HG02798 (cell line): ENCODE results near the gene KRT7.
"Not testable (repeated sequence)": the region's sequence is repeated elsewhere in the genome, so short reads cannot be mapped to it uniquely, and the experiment has no call there.

Experiments
- ATAC-seq: cut with Tn5 transposase; IDR thresholded peaks from one replicate; pipeline ENCODE4 v1.9.1; 2021; ENCODE audit warnings: mild to moderate bottlenecking; ENCODE audit not compliant: unreplicated experiment, poor library complexity

The KRT7 gene

GRCh38 chr12:52241205-52241842 is 8.3 kb downstream of the KRT7 start:
- ATAC-seq: no peak

DNA sequence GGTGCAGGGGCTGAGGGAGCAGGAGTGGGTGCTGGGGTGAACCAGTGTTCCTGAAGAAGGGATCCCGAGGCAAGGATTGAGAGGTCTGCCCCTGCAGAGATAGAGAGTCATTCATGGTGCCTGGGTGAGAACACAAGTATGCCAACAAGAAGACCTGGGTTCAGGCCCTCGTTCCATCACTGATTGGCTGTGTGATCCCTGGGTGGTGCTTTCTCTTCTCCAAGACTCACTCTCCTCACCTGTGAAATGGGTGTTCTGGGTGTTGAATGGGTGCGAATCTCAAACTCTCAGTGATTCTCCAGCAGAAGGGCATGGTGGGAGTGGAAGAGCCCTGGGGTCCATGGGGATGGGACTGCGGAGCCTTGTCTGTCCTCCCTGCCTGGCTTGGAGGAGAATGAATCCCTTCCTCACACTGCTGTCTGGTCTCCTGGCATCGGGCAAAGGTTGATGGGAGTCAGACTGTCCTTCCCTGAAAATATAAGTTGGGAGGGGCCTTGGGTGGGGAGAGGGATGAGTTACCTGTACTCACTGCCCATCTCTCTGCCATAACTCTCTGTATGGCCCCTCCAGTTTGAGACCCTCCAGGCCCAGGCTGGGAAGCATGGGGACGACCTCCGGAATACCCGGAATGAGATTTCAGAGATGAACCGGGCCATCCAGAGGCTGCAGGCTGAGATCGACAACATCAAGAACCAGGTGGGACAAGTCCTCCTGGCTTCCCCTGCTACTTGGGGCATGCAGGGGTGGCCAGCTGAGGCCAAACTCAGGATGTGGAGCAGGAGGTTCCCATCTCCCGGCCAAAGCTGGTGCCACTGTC is 9.6 kb downstream of the KRT7 start:
- no peak for ATAC-seq

DNA sequence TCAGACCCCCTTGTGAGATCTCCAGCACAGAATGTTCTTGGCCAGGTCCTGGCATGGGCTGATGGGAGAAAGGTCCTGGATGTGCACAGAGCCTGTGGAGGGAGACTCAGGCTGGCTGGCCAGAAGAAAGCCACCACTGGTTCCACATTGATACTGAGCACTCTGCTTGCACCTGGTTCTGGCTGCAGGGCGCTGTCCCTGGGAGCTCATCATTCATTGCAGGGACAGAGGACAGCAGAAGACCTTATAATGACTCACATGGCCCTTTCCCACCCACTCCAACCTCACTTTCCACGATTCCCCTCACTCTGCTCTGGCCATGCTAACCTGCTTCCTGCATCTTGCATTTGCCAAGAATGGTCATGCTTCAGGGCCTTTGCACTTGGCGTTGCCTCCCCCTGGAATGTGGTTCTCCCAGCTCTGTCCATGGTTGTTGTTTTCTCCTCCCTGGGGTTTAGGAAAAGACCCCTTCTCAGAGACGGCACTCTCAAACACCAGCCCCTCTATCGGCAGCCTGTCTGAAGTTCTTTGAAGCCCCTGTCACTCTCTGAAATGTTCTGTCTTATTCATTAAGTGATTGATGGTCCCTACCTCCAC is 10.3 kb downstream of the KRT7 start:
- ATAC-seq: no peak

DNA sequence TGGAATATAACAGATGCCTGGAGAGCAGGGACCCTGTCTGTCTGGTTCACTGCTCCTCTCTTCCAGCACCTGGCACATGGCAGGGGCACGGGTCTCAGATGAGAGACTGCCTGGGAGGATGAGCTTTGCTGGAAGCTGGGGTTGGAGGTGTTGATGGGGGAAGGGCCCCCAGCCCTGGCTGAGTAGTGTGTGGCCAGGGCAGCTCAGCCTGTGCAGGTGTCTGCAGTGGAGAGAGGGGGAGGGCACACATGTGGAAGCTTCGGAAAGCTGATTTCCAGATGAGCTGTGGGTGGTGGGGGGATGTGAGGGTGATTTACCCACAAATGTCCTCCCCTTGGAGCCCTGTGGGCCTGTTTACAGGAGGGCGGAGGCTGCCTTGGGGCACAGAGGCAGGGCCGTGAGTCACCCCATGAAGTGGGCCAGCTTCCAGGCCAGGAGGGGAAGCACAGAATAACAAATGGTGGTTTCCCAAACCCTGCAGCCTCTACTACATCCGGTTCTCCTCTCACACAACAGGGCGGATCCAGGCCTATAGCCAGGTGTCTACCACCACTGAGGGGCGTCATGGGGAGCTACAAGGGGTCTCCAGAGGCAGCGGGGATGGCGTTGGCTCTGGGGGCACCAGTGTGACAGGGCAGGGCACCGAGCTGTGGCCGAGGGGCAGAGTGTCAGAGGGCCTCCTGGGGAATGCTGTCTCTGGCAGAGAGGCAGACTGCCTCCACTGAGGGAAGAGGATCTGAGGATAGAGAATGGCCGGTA is 11.0 kb downstream of the KRT7 start:
- peak; percentile 89 for ATAC-seq

DNA sequence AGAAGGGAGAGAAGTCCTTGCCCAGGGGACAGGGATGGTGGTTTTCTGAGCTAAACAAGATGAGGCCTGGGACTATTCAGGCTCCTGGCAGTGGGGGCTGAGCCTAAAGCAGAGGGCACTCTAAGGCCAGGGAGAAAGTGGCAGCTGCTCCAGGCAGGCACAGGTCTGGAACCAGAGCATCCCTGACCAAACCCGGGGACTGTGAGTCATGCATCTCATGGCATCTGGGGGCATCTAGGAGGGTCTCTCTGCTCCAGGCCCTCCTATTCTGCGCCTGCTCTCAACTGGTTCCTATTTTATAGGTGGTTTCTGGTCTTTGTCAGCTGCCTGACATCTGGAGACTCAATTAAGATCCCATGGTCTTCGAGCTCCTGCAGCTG is 11.6 kb downstream of the KRT7 start:
- ATAC-seq: no peak

DNA sequence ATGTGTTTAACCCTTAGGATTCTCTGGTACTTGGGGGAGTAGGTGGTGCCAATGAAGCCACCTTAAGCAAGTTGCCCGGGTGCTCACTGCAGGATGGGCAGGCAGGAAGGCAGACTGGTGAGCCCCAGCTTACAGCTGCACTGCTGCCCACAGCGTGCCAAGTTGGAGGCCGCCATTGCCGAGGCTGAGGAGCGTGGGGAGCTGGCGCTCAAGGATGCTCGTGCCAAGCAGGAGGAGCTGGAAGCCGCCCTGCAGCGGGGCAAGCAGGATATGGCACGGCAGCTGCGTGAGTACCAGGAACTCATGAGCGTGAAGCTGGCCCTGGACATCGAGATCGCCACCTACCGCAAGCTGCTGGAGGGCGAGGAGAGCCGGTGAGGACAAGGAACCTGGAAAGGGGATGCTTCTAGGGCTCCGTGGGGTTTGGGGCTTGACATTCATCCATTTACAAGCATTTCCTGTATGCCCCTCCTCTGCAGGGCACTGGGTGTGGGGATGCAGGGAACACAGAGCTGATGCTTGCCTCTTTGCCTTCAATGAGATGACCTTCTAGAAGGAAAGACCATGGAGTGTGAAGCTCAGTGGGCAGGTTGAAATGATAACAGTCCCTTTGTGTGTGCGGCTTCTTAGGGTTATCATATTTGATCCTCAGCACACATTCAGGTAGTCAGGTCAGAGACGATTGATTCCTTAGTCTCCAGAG is 12.4 kb downstream of the KRT7 start:
- no peak for ATAC-seq

DNA sequence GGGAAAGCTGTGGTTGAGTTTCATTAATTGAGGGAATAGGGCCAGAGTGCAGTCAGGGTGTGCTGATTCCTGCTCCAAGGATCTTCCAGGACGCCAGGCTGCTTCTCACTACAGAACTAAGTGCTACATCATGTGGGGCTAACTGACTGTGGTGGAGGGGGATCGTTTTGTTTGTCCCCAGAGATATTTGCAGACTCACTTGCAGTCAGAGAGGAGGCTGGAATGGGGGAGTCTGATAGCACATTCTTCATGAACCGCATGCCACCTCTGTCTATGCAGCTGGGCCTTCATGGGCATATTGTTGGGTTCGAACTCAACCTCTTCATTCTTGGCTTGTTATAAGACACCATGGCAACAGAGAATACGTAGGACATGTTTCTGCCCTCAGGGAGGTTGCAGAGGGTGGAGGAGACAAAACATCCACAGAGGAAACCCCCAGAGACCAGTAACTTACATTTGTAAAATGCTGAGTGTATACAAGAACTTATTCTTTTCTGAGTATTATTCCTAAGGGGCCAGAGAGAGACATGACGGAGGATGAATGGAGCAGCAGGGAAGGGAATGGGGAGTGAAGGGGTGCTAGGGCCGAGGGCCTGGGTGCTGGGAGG is 13.0 kb downstream of the KRT7 start:
- ATAC-seq: no peak

DNA sequence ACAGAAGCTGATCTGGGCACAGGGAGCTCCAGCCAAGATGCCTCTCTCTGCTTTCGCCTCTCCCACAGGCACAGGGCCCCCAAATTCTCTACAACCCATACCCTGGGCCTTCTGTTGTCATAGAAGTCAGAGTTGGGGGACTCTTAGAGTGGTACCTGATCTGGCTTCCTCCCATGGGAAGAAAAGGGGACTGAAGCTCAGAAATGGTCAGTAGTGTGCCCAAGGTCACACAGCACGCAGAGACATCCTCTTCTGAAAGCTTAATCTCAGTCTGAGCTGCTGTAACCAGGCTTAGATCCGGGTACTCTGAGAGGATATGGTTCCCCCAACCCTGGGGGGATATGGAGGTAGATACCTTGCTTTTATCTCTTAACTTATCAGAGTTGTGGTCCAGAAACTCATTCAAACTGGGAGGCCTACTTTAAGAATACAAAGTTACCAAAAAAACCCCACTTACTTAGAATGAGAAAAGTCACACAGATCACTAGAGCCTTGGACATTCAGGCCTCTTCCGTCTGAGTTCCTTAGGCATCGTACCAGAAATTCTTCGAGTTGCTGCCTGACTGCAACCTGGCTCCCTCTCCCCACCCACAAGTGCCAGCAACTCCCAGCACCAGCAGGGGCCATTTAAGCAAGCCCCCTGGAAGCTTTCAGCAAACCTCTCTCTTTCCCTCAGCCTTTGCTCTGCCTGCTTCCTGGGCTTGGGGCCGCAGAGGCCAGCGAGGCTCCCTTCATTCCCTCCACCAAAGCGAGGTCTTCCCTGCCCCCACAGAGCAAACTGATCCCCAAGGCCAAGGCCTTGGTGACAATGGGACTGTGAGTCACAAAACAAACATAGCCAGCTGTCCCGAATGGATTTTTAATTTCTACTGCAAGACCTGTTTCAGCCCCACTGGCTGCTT is 13.9 kb downstream of the KRT7 start:
- no peak for ATAC-seq

DNA sequence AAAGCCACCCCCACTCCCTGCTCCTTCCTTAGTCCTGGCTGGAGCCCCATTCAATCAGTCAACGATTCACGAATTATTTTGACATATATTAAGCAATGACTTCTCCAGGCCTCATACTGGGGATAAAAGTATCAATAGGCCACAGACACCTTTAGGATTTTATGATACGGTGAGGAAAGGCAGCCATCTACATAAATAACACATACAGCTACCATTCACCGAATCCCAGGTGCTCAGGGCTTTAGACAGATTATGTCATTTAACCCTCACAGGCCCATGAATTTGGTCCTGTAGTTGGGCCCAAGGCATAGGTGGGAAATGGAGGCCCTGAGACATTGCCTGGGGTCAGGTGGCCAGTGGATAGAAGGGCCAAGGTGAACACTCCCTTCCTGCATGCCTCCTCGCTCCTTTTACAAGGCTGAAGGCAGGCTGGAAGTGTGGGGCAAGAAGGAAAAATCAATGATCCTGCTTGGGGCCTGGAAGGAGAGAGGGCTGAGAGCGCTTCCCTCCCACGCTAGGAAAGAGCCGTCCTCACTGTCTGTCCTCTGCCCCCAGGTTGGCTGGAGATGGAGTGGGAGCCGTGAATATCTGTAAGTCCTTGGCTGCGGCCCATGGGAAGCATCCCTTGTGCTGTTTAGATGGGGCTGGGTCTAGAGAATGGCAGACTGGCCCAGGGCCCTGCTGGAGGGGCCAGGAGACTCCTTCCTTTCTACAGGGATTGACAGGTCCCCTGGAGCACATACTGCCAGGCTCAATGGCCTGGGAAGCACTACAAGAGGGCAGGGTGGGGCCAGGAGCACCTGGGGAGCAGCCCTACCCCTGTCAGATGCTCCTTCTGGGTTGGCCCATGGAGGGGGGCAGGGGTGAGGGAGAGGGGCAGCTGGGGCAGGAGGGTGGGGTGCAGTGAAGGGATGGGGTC is 14.8 kb downstream of the KRT7 start:
- no peak for ATAC-seq

GRCh38 chr12:52248541-52249461 is 15.8 kb downstream of the KRT7 start:
- ATAC-seq: no peak

DNA sequence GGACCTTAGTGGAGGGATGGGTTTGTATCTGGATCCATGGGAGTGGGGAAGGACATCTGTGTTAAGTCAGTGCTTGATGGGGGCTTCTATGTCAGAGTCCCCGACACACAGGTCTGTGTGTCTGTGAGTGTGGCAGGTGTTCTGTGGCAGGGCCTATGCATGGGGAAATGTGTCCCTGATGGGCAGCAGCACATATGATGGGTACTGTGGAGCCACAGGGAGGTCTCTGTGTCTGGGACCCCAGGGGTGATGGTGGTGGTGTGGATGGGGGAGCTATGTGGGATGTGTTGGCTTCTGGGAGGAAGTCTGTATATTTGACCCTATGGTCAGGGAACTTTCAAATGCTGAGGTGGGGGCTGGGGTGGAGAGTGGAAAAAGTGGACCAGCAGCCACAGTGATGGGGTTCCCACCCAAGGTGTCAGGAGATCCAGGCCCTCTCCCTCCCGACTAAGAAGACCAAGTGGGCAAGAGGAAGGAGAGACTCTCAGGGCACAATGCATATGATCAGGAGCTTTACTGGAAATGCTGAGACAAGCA is 16.5 kb downstream of the KRT7 start:
- ATAC-seq: no peak

- no peak for ATAC-seq
These were observed 17.3 kb downstream of the KRT7 start for GRCh38 chr12:52250048-52250990.

GRCh38 chr12:52251367-52252051 is 18.5 kb downstream of the KRT7 start:
- no peak for ATAC-seq

GRCh38 chr12:52252175-52252615 is 19.2 kb downstream of the KRT7 start:
- not testable (repeated sequence) for ATAC-seq
